K562 (cell line): ENCODE results near the gene NDC1. TPM values are rescaled to one million over a fixed set of nuclear protein-coding genes. Genes with fewer than 3 reads are reported as not detected.

Experiments
- ATF3 ChIP-seq, 2 experiments: fragments of 450-650 bp in 1 of 2; sonication (generic) in 1 of 2; formaldehyde crosslinking in 1 of 2; IDR thresholded peaks in 1 of 2; conservative IDR thresholded peaks in 1 of 2; 2 replicates each; pipeline versions ENCODE4 v1.6.1 to v1.8.1; 2016 to 2023; ENCODE audit warnings: mild to moderate bottlenecking in 2 of 2, moderate library complexity in 2 of 2, inconsistent platforms in 1 of 2, missing genetic modification reagents in 1 of 2
- SRSF9 ChIP-seq: fragments of 200-400 bp; formaldehyde crosslinking; IDR thresholded peaks from 2 replicates; pipeline ENCODE4 v1.6.1; 2017; ENCODE audit warnings: low read depth, low read length, borderline replicate concordance
- TRIM24 ChIP-seq, 2 experiments: fragments of 450-650 bp; IDR thresholded peaks; 2 replicates each; pipeline ENCODE4 v1.6.1; 2016
- ZNF121 ChIP-seq: sonication (generic); formaldehyde crosslinking; conservative IDR thresholded peaks from 2 replicates; pipeline ENCODE4 v1.8.0; 2022; ENCODE audit warnings: missing genetic modification reagents
- ZNF318 ChIP-seq, 2 experiments: fragments of 450-650 bp; IDR thresholded peaks; 2 replicates each; pipeline ENCODE4 v1.6.1; 2016; ENCODE audit warnings: mild to moderate bottlenecking in 2 of 2, borderline replicate concordance in 1 of 2, low read depth in 1 of 2, moderate library complexity in 1 of 2
- ZNF551 ChIP-seq: fragments of 250-450 bp; sonication (Bioruptor Pico); IDR thresholded peaks from 2 replicates; pipeline ENCODE4 v1.5.0; 2021; ENCODE audit warnings: mild to moderate bottlenecking, moderate library complexity
- ZNF583 ChIP-seq: fragments of 250-450 bp; sonication (Bioruptor Pico); IDR thresholded peaks from 2 replicates; pipeline ENCODE4 v1.4.0; 2020
- ZNF785 ChIP-seq: fragments of 250-450 bp; sonication (Bioruptor Pico); IDR thresholded peaks from 2 replicates; pipeline ENCODE4 v1.4.0; 2020; ENCODE audit warnings: mild to moderate bottlenecking
- polyA plus RNA-seq, 8 experiments: library from polyadenylated mRNA; depleted of rRNA in 4 of 8; stranded (reverse) in 5 of 8; unstranded in 3 of 8; fragments of >200 nt; fragmentation: Nextera tagmentation in 2 of 8; fragmentation: Illumina TruSeq in 1 of 8; extraction: Ambion mirVana in 2 of 8; extraction: Trizol in 1 of 8; gene quantifications; 2 replicates each; pipeline versions ENCODE4 v1.2.1 to v1.2.3, GENCODE V29; 2011 to 2014; ENCODE audit warnings: inconsistent platforms in 1 of 8, missing spikeins in 1 of 8
- total RNA-seq, 7 experiments: library from RNA; depleted of rRNA in 6 of 7; stranded (reverse); fragments of >200 nt in 6 of 7; fragmentation: Illumina TruSeq in 2 of 7; extraction: Trizol in 2 of 7; gene quantifications; 2 replicates each; pipeline versions ENCODE4 v1.2.1 to v1.2.3, GENCODE V29; 2011 to 2021; ENCODE audit warnings: low replicate concordance in 1 of 7
- TF ChIP-seq, protein P1 (sequence below): IDR thresholded peaks from 2 replicates; pipeline ENCODE4 v1.6.1; 2011; ENCODE audit warnings: borderline replicate concordance, low read depth, mild to moderate bottlenecking, moderate library complexity, low read length; ENCODE audit not compliant: insufficient read depth, poor library complexity, severe bottlenecking
- TF ChIP-seq, protein P2 (sequence below): sonication (generic); formaldehyde crosslinking; IDR thresholded peaks from 2 replicates; pipeline ENCODE4 v1.8.1; 2023; ENCODE audit warnings: mild to moderate bottlenecking, missing genetic modification reagents

NDC1 gene
- total and polyA plus RNA-seq, 9 of the 15 experiments (the other 6 are each of a cell fraction or from before 2014, with no cell fraction given) = 26.9 to 102 (median 64.5) TPM

- TF ChIP-seq, protein P1, sequence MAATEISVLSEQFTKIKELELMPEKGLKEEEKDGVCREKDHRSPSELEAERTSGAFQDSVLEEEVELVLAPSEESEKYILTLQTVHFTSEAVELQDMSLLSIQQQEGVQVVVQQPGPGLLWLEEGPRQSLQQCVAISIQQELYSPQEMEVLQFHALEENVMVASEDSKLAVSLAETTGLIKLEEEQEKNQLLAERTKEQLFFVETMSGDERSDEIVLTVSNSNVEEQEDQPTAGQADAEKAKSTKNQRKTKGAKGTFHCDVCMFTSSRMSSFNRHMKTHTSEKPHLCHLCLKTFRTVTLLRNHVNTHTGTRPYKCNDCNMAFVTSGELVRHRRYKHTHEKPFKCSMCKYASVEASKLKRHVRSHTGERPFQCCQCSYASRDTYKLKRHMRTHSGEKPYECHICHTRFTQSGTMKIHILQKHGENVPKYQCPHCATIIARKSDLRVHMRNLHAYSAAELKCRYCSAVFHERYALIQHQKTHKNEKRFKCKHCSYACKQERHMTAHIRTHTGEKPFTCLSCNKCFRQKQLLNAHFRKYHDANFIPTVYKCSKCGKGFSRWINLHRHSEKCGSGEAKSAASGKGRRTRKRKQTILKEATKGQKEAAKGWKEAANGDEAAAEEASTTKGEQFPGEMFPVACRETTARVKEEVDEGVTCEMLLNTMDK = peak; percentile 67
- no peak for TF ChIP-seq ZNF318 (IDR thresholded peaks at IDR 0.05; ENCODE audit: borderline replicate concordance in 1 of 2, low read depth in 1 of 2)
- TF ChIP-seq ZNF551 = no peak
- TF ChIP-seq, protein P2, sequence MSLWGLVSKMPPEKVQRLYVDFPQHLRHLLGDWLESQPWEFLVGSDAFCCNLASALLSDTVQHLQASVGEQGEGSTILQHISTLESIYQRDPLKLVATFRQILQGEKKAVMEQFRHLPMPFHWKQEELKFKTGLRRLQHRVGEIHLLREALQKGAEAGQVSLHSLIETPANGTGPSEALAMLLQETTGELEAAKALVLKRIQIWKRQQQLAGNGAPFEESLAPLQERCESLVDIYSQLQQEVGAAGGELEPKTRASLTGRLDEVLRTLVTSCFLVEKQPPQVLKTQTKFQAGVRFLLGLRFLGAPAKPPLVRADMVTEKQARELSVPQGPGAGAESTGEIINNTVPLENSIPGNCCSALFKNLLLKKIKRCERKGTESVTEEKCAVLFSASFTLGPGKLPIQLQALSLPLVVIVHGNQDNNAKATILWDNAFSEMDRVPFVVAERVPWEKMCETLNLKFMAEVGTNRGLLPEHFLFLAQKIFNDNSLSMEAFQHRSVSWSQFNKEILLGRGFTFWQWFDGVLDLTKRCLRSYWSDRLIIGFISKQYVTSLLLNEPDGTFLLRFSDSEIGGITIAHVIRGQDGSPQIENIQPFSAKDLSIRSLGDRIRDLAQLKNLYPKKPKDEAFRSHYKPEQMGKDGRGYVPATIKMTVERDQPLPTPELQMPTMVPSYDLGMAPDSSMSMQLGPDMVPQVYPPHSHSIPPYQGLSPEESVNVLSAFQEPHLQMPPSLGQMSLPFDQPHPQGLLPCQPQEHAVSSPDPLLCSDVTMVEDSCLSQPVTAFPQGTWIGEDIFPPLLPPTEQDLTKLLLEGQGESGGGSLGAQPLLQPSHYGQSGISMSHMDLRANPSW (CRISPR knock-in tag) = peak; percentile 98; the same call in 1 of the 2 replicates
- TF ChIP-seq SRSF9 = no peak
- no peak; a peak in 1 of 4 replicates for TF ChIP-seq TRIM24 (IDR thresholded peaks at IDR 0.05)
- TF ChIP-seq ZNF785 (CRISPR knock-in tag) = no peak
- TF ChIP-seq ATF3 (IDR thresholded peaks at IDR 0.05) = no peak
- TF ChIP-seq ATF3 (CRISPR knock-in tag; conservative IDR thresholded peaks at IDR 0.05) = peak; percentile 79; the same call in 1 of the 2 replicates
- no peak for TF ChIP-seq ZNF121
- TF ChIP-seq ZNF583 (CRISPR knock-in tag) = peak; percentile 96
Measured at GRCh38 chr1:53837924-53838653, at the start of gene NDC1 (continued).
